ENCODE results near the gene RNF214. TPM values are rescaled to one million over a fixed set of nuclear protein-coding genes. Genes with fewer than 3 reads are reported as not detected.
A peak's percentile ranks its signal among the peaks of the same experiment; 100 is the strongest.

RNF214 gene
- total and polyA plus RNA-seq, 2 of the 13 experiments (the other 11 are each of a cell fraction or from before 2014, with no cell fraction given): 10.7 to 12.6 TPM

- TF ChIP-seq PATZ1 (CRISPR knock-in tag; IDR thresholded peaks at IDR 0.05): no peak
- TF ChIP-seq HNRNPUL1 (IDR thresholded peaks at IDR 0.05; ENCODE audit: low read depth, low read length): no peak
- no peak for TF ChIP-seq TBL1XR1 (IDR thresholded peaks at IDR 0.05; ENCODE audit: borderline replicate concordance, low read length, partially characterized antibody)
- TF ChIP-seq ARHGAP35 (CRISPR knock-in tag; IDR thresholded peaks at IDR 0.05; ENCODE audit: borderline replicate concordance): no peak
- no peak for TF ChIP-seq AKNA (CRISPR knock-in tag; IDR thresholded peaks at IDR 0.05; ENCODE audit: borderline replicate concordance)
- TF ChIP-seq GPN1 (CRISPR knock-in tag; IDR thresholded peaks at IDR 0.05; ENCODE audit: borderline replicate concordance): no peak
- TF ChIP-seq ZSCAN21 (CRISPR knock-in tag; IDR thresholded peaks at IDR 0.05; ENCODE audit: borderline replicate concordance): no peak
- TF ChIP-seq ZNF7 (CRISPR knock-in tag; IDR thresholded peaks at IDR 0.05): no peak
- TF ChIP-seq MEIS1 (CRISPR knock-in tag; IDR thresholded peaks at IDR 0.05; ENCODE audit: borderline replicate concordance): peak; percentile 26; the same call in 1 of the 2 replicates
- TF ChIP-seq XBP1 (CRISPR knock-in tag; IDR thresholded peaks at IDR 0.05): no peak
- no peak for TF ChIP-seq STAG1 (CRISPR knock-in tag; IDR thresholded peaks at IDR 0.05)
- TF ChIP-seq RBAK (CRISPR knock-in tag; IDR thresholded peaks at IDR 0.05): no peak
- no peak for TF ChIP-seq IRX3 (CRISPR knock-in tag; IDR thresholded peaks at IDR 0.05; ENCODE audit: borderline replicate concordance, low read depth)
- no peak for TF ChIP-seq ZNF3 (CRISPR knock-in tag; IDR thresholded peaks at IDR 0.05)
- no peak for TF ChIP-seq HNF1A (IDR thresholded peaks at IDR 0.05; ENCODE audit: low read depth)
- no peak for TF ChIP-seq HNF1A (CRISPR knock-in tag; IDR thresholded peaks at IDR 0.05; ENCODE audit: borderline replicate concordance)
- no peak for TF ChIP-seq TBP (CRISPR knock-in tag; IDR thresholded peaks at IDR 0.05)
- no peak for TF ChIP-seq JDP2 (CRISPR knock-in tag; IDR thresholded peaks at IDR 0.05; ENCODE audit: borderline replicate concordance)
- TF ChIP-seq SALL2 (CRISPR knock-in tag; IDR thresholded peaks at IDR 0.05): 0 out of 2 replicates have a peak, but pooled peaks have one; percentile 17
Observed at GRCh38 chr11:117232911-117233409, 489 bp downstream of the RNF214 start (continued).

All from HepG2 (cell line).